ENCODE data around the gene RNF44.
A peak's percentile ranks its signal among the peaks of the same experiment; 100 is the strongest.

RNF44 gene

DNA sequence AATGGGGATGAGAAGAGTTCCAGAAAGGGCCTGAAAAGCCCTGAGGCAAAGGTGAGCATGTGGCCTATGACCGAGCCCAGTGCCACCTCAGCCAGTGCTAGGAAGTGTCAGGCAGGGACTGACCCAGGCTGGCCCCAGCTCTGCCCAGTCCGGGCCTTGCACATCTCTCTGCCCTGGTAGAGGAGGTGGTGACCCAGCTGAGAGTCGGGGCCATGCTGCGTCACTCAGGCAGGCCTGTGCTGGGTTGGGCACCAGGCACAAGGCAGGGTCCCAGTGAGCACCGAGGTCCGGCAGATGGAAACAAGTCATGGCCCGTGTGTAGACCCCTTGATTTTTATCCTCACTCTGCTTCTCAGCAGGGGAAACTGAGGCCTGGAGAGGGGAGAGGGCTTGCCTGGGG lies 12.7 kb upstream of the RNF44 start:
- H3K27me3 ChIP-seq (ENCODE audit: insufficient read depth, low read length): peaks cover 4% of the 10 kb centered on the region; the same call in 1 of the 2 replicates
- peaks cover 8% of the 10 kb centered on the region for H3K4me1 ChIP-seq (ENCODE audit: insufficient read depth, low read length)
- no peaks in the 10 kb centered on the region for H3K36me3 ChIP-seq (ENCODE audit: insufficient read depth, low read depth, low read length)
- no peaks in the 10 kb centered on the region for H3K9me3 ChIP-seq (ENCODE audit: insufficient read depth, low read depth, low read length)
- H3K4me3 ChIP-seq (ENCODE audit: low read length): no peak overlapping the region
- no peak overlapping the region for H3K9ac ChIP-seq (ENCODE audit: low read depth, low read length)
- H3K27ac ChIP-seq (ENCODE audit: low read length): no peak overlapping the region

DNA sequence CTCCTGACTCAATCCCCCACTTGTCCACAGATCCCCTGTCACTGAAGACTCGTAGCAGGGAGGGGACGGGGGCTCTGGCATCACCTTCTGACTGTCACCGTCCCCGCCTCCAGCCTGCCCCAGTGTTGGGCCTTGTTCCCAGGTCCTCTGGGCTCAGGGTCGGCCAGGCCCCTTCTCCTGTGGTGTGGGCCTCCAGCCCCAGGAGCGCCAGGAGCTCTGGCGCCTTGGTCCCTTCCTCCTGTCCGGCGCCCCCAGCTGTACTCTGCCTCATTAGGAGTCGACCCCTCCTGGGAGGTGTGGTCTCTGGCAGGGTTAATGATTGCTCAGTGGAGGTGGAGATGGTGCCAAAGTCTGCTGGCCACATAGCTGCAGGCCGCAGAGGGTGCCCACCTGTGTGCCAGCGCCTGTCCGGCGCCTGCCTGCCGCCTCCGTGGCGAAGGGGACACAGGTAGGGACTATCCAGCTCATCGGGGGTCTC lies 11.8 kb upstream of the RNF44 start, which contains the start of gene CDHR2:
Gene CDHR2, plus strand, starts transcription at position 376 of the 478 bp plus-strand sequence. CDS start 16,011 bp downstream, outside the sequence.
- H3K36me3 ChIP-seq (ENCODE audit: insufficient read depth, low read depth, low read length): no peaks in the 10 kb centered on the region
- peaks cover 13% of the 10 kb centered on the region; the same call in 1 of the 2 replicates for H3K27me3 ChIP-seq (ENCODE audit: insufficient read depth, low read length)
- H3K9ac ChIP-seq (ENCODE audit: low read depth, low read length): no peak within 1 kb of the TSS
- H3K9me3 ChIP-seq (ENCODE audit: insufficient read depth, low read depth, low read length): no peaks in the 10 kb centered on the region
- peaks cover 7% of the 10 kb centered on the region for H3K4me1 ChIP-seq (ENCODE audit: insufficient read depth, low read length)
- H3K4me3 ChIP-seq (ENCODE audit: low read length): no peak within 1 kb of the TSS
- no peak within 1 kb of the TSS for H3K27ac ChIP-seq (ENCODE audit: low read length)

DNA sequence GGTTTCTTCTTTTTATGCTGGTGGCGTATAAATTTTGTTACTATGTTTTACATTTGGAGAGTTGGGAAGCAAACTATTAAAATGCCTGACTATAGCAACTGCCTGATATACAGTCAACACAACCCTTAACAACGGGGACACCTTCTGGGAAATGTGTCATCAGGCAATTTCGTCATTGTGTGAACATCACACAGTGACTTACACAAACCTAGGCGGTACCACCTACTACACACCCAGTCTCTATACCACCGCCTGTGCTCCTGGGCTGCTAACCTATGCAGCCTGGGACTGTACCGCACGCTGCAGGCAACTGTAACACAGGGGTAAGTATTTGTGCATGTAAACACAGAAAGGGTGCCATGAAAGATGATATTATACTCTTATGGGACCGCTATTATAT lies 10.6 kb upstream of the RNF44 start:
- Histone ChIP-seq H3K4me1 (ENCODE audit: insufficient read depth, low read length) (no peaks in the 10 kb centered on the region), H3K9me3 (ENCODE audit: insufficient read depth, low read depth, low read length) (no peaks in the 10 kb centered on the region), H3K4me3 (ENCODE audit: low read length) (no peak overlapping the region), H3K27ac (ENCODE audit: low read length) (no peak overlapping the region), H3K9ac (ENCODE audit: low read depth, low read length) (no peak overlapping the region), H3K36me3 (ENCODE audit: insufficient read depth, low read depth, low read length) (no peaks in the 10 kb centered on the region), H3K27me3 (ENCODE audit: insufficient read depth, low read length) (peaks cover 14% of the 10 kb centered on the region; the same call in 1 of the 2 replicates)

DNA sequence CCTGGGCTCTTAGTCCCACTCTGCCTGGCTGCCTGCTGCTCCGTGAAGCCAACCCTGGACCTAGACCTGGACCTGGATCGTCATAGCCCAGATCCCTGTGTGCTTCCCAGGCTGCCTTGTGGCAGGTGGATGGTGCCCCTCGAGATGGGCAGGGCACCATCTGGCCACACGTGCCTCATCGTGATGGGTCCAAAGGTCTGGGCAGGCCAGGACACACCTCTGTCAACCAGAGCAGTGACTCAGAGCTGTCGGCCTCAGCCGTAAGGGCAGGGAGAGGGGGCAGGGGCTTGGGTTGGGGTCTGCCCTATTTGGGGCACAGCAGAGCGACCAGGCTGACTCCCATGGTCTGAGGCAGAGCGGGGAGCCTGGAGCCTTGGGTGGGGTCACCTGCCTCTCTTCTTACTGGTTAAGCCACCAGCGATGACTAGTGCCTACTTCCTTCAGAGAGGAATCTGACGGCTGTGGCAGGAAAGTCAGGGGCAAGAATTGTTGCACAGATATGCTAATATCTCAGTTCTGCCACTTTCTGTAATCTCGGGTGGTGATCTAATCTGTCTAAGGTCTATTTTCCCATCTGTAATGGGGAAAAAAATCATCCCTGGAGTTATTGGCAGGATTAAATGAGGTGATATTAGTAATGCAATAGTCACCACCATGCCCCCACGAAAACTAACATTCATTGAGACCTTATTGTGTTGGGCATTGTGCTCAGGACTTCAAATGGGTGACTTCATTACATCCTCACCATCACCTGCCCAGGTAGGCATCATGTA lies 8.7 kb upstream of the RNF44 start:
- no peak overlapping the region for H3K4me3 ChIP-seq (ENCODE audit: low read length)
- H3K9ac ChIP-seq (ENCODE audit: low read depth, low read length): no peak overlapping the region
- no peaks in the 10 kb centered on the region for H3K36me3 ChIP-seq (ENCODE audit: insufficient read depth, low read depth, low read length)
- no peak overlapping the region for H3K27ac ChIP-seq (ENCODE audit: low read length)
- peaks cover 13% of the 10 kb centered on the region for H3K4me1 ChIP-seq (ENCODE audit: insufficient read depth, low read length)
- peaks cover 25% of the 10 kb centered on the region; the same call in 1 of the 2 replicates for H3K27me3 ChIP-seq (ENCODE audit: insufficient read depth, low read length)
- no peaks in the 10 kb centered on the region for H3K9me3 ChIP-seq (ENCODE audit: insufficient read depth, low read depth, low read length)

DNA sequence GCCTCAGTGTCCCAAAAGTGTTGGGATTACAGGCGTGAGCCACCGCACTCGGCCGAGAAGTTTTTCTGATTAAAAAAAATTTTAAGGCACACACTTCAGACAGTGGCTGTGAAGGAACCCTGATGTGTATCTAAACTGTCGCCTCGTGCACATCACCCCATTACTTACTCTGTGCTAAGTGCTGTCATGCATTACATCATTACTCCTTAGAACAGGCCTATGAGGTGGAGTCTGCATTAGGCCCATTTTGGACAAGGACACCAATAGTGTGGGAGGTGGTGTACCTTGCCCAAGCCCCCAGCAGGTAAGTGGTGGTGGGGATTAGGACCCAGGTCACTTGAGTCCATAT lies 8.2 kb upstream of the RNF44 start:
- no peaks in the 10 kb centered on the region for H3K36me3 ChIP-seq (ENCODE audit: insufficient read depth, low read depth, low read length)
- peaks cover 14% of the 10 kb centered on the region for H3K4me1 ChIP-seq (ENCODE audit: insufficient read depth, low read length)
- no peaks in the 10 kb centered on the region for H3K9me3 ChIP-seq (ENCODE audit: insufficient read depth, low read depth, low read length)
- H3K4me3 ChIP-seq (ENCODE audit: low read length): no peak overlapping the region
- H3K27me3 ChIP-seq (ENCODE audit: insufficient read depth, low read length): peaks cover 25% of the 10 kb centered on the region; the same call in 1 of the 2 replicates
- no peak overlapping the region for H3K27ac ChIP-seq (ENCODE audit: low read length)
- no peak overlapping the region for H3K9ac ChIP-seq (ENCODE audit: low read depth, low read length)

DNA sequence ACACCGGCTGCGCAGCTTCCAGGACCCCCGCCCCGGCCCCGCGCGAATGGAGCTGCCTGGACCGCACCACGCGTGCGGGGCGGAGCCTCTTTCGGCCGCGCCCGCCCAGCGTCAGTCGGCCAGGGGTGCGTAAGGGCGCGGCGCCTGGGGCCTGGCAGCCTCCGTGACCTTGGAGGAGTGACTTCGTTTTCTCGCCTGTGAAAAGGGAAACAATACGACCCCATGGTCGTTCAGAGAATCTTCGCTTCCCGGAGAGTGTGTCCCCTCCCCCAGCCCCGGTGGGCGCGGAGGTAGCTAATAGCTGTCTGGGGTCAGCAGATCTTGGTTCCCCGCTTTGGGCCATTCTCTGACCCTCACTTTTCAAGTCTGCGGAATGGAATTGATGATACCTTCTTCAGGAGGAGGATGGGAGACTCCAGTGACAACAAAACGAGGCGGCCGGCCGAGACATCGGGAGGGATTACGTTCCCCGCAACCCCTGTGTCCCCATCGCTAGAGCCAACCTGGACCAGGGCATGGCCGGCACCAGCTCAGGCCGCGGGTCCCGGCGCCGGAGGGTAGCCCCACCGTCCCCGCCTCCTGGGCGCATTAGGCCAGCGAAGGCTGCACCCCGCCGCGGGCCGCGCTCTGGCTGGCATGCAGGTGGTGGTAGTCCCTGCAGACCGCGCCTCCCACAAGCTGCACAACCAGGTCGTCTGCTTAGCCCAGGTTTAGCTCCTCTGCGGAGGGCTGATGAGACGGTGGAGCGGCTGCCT lies 6.4 kb upstream of the RNF44 start:
- peak overlapping the region; percentile 92 for H3K4me3 ChIP-seq (ENCODE audit: low read length)
- H3K27me3 ChIP-seq (ENCODE audit: insufficient read depth, low read length): peaks cover 25% of the 10 kb centered on the region; the same call in 1 of the 2 replicates
- no peak overlapping the region for H3K27ac ChIP-seq (ENCODE audit: low read length)
- H3K36me3 ChIP-seq (ENCODE audit: insufficient read depth, low read depth, low read length): no peaks in the 10 kb centered on the region
- H3K4me1 ChIP-seq (ENCODE audit: insufficient read depth, low read length): peaks cover 14% of the 10 kb centered on the region
- no peaks in the 10 kb centered on the region for H3K9me3 ChIP-seq (ENCODE audit: insufficient read depth, low read depth, low read length)
- peak overlapping the region; percentile 72; the same call in 1 of the 2 replicates for H3K9ac ChIP-seq (ENCODE audit: low read depth, low read length)

DNA sequence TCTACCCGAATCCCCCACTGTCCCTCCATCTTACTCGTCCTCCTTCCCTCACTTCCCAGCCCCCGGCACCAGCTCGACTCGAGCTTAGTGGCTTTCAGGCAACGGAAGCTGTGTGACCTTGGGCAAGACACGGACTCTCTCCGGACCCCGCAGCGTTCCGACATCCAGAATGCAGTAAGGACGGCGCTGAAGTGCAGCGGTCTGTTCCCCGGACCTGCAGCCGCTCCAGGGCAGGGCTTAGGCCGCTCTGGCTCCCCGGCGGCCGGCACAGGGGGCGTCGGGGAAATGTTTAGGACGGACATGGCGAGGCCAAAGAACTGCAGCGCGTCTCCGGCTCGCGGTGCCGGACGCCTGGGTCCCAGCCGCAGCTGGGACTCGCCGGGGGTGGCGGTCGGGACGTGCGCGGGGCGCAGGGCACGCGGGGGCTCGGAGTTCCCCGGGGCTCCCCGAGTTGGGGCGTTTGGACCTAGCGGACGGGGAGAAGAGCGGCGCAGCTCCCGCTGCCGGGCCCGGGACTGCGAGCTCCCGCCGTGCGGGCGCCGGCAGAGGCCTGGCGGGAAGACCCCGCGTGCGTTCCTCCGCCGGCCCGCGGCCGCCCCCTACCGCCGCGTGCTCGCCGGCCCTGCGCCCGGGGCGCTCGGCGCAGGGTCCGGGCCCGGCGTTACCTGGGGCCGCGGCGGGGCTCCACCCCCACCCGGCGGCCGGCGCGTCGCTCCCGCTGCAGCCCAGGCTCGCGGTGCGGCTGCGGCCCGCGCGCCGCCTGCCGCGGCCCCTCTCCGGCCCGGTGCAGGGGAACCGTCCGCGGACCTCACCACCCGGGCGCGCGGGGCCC lies 5.6 kb upstream of the RNF44 start:
- H3K4me3 ChIP-seq (ENCODE audit: low read length): peak overlapping the region; percentile 92
- no peak overlapping the region for H3K27ac ChIP-seq (ENCODE audit: low read length)

DNA sequence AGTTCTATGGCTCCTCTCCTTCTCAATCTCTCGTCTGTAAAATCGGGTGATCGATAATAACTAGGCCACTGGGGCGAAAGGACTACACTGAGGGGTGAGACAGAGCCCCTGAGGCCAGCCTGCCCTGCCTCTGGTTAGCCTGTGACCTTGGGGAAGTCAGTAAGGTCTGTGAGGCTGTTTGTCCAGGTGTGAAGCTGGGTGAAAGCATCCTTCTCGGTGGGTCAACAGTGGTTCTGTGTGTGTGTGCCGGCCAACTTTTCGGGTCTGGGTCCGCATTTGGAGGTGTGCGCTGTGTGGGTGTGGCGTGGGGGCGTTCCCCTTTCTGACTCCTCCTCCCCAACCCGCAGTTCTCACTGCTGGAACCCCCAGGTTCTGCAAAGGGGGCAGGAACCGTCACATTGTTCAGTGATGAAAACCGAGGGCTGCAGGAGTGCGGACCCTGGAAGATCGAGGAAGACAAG lies 5.0 kb upstream of the RNF44 start:
- no peak overlapping the region for H3K27ac ChIP-seq (ENCODE audit: low read length)

More for the DNA sequence above, 5.6 kb upstream of the RNF44 start:
- H3K4me1 ChIP-seq (ENCODE audit: insufficient read depth, low read length): peaks cover 14% of the 10 kb centered on the region
- no peaks in the 10 kb centered on the region for H3K36me3 ChIP-seq (ENCODE audit: insufficient read depth, low read depth, low read length)
- H3K27me3 ChIP-seq (ENCODE audit: insufficient read depth, low read length): peaks cover 25% of the 10 kb centered on the region; the same call in 1 of the 2 replicates
- no peaks in the 10 kb centered on the region for H3K9me3 ChIP-seq (ENCODE audit: insufficient read depth, low read depth, low read length)
- peak overlapping the region; percentile 74; the same call in 1 of the 2 replicates for H3K9ac ChIP-seq (ENCODE audit: low read depth, low read length)

DNA sequence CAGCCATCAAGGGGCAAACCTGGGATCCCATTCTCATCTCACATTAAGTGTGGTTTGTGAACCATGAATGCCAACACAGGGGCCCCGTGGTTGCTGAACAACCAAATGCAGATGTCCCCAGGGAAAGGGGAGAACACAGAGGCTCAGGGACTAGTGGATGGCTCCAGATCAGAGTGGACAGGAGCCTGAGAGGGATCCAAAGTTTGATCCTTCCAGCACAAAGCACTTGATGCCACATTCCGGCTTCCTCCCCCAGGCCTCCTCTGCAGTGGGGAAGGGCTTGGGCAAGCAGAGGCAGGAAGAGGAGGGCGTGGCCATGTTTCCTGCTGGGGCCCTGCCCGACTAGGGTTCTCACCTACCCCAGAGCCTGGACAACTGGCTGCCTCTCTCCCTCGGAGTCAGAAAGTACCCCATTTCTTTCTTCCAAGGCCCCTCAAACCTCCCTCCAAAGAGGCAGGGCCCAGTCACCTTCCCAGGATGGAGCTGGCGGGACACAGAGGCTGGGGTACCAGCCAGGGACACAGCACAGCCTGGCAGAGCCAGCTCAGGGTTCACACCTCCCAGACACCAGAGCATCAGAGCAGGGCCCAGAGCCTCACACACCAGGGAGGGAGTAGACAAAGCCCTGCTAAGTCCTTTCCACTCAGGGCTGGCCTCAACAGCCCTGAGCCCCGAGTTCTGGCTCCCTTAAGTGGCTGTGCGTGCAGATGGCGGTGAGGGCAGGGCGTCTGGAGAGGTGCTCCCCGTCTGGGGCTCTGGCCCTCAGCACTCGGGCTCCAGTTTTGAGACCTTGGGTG lies 4.3 kb upstream of the RNF44 start:
- Histone ChIP-seq H3K4me3 (ENCODE audit: low read length) (peak overlapping the region; percentile 63; the same call in 1 of the 2 replicates), H3K27ac (ENCODE audit: low read length) (peak overlapping the region; percentile 5), H3K36me3 (ENCODE audit: insufficient read depth, low read depth, low read length) (no peaks in the 10 kb centered on the region), H3K4me1 (ENCODE audit: insufficient read depth, low read length) (peaks cover 14% of the 10 kb centered on the region), H3K27me3 (ENCODE audit: insufficient read depth, low read length) (peaks cover 25% of the 10 kb centered on the region; the same call in 1 of the 2 replicates), H3K9ac (ENCODE audit: low read depth, low read length) (peak overlapping the region; percentile 71; the same call in 1 of the 2 replicates), H3K9me3 (ENCODE audit: insufficient read depth, low read depth, low read length) (no peaks in the 10 kb centered on the region)

More for the DNA sequence above, 5.0 kb upstream of the RNF44 start:
- Histone ChIP-seq H3K36me3 (ENCODE audit: insufficient read depth, low read depth, low read length) (no peaks in the 10 kb centered on the region), H3K4me3 (ENCODE audit: low read length) (peak overlapping the region; percentile 63), H3K9me3 (ENCODE audit: insufficient read depth, low read depth, low read length) (no peaks in the 10 kb centered on the region), H3K9ac (ENCODE audit: low read depth, low read length) (peak overlapping the region; percentile 74; the same call in 1 of the 2 replicates), H3K4me1 (ENCODE audit: insufficient read depth, low read length) (peaks cover 14% of the 10 kb centered on the region), H3K27me3 (ENCODE audit: insufficient read depth, low read length) (peaks cover 25% of the 10 kb centered on the region; the same call in 1 of the 2 replicates)

DNA sequence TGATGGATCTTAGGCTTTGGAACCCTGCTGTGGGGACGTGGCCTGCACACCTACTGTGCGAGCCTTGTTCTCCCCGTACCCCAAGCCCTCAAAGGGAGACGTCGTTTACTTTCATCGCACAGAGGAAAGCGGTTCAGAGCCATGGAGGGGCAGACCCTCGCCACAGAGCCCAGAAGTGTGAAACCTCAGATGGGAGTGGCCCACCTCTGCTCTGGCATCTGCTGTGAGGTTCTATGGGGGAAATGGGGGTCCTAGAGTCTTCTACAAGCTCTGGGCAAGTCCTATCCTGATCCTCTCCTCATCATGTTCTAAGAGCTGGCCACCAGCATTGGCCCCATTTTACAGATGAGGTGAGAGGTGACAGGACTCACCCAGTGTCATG lies 3.7 kb upstream of the RNF44 start:
- peaks cover 4% of the 10 kb centered on the region; the same call in 1 of the 2 replicates for H3K36me3 ChIP-seq (ENCODE audit: insufficient read depth, low read depth, low read length)
- H3K27ac ChIP-seq (ENCODE audit: low read length): peak overlapping the region; percentile 5
- peak overlapping the region; percentile 40; the same call in 1 of the 2 replicates for H3K4me3 ChIP-seq (ENCODE audit: low read length)
- no peaks in the 10 kb centered on the region for H3K9me3 ChIP-seq (ENCODE audit: insufficient read depth, low read depth, low read length)
- peak overlapping the region; percentile 71; the same call in 1 of the 2 replicates for H3K9ac ChIP-seq (ENCODE audit: low read depth, low read length)
- H3K27me3 ChIP-seq (ENCODE audit: insufficient read depth, low read length): peaks cover 25% of the 10 kb centered on the region; the same call in 1 of the 2 replicates
- peaks cover 14% of the 10 kb centered on the region for H3K4me1 ChIP-seq (ENCODE audit: insufficient read depth, low read length)

Data from iPS-20b (cell line).